ENCODE data around the gene LCOR.

- TF ChIP-seq EZH2 (IDR thresholded peaks at IDR 0.05; ENCODE audit: low read length, unreplicated experiment) (no peak), CTCF (conservative IDR thresholded peaks at IDR 0.05; ENCODE audit: low read depth, low read length) (no peak)
These were observed 187.2 kb downstream of the LCOR start for GRCh38 chr10:97019213-97019844.

Data from PC-3 (cell line).